Measurements from ENCODE around the gene HMGCS1.

DNA sequence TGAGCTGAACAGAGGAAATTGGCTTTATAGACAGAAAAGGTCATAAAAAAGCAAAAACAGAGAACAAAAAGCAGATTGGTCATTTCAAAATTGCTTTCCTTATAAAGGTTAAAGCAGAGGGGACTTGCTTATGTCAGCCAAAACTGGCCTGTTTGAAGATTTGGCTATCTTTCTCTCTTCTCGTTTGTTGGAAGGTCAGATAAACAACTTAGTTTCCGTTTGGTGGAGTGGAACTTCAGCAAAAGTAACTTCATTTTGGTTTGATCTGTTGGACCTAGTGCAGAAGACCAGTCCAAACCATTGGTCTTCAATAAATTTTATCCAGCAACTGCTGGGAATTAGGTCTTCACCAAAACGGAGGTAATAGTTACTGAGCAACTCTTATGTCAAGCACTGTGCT, 45.1 kb upstream of the HMGCS1 start:
- TF ChIP-seq, protein P1, sequence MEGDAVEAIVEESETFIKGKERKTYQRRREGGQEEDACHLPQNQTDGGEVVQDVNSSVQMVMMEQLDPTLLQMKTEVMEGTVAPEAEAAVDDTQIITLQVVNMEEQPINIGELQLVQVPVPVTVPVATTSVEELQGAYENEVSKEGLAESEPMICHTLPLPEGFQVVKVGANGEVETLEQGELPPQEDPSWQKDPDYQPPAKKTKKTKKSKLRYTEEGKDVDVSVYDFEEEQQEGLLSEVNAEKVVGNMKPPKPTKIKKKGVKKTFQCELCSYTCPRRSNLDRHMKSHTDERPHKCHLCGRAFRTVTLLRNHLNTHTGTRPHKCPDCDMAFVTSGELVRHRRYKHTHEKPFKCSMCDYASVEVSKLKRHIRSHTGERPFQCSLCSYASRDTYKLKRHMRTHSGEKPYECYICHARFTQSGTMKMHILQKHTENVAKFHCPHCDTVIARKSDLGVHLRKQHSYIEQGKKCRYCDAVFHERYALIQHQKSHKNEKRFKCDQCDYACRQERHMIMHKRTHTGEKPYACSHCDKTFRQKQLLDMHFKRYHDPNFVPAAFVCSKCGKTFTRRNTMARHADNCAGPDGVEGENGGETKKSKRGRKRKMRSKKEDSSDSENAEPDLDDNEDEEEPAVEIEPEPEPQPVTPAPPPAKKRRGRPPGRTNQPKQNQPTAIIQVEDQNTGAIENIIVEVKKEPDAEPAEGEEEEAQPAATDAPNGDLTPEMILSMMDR (IDR thresholded peaks at IDR 0.05), result no peak
- TF ChIP-seq POLR2A (IDR thresholded peaks at IDR 0.05), result no peak
